ENCODE results near the gene KIF25.

KIF25 gene

DNA sequence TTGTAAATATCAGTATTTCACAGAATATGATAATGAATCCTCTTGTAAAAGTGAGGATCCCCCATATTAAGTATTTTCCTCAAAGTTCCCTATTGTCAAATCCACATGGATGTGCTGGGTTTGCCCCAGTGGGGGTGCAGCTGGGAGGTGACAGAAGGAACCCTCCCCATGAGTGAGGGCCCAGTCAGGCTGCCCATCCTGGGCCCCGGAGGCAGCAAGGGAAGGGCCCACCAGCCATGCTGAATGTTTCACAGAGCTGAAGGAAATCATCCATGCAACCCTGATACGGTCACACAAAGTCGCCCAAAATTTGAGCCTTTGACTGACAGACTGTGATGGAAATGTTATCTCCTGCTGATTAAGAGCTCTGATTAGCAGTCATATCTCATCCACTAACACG lies 41.8 kb downstream of the KIF25 start:
- DNase-seq: no peak

DNA sequence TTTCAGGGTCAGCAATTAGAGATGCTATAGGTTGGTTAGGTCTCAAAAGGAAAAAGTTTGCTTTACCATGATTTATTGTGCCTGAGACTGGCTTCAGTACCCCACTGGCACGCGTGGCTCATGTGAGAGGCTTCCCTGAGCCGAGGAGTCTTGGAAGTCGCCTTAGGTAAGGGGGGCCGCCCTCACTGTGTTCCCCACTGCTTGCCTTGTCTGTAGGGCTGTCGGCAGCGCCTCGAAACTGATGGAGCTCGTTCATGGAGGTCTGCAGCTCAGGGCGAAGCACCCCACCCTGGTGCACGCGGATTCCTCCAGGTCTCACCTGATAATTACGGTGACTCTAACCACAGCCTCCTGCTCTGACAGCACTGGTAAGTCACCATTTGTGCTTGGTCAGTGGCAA lies 42.4 kb downstream of the KIF25 start:
- DNase-seq: no peak

- DNase-seq: no peak
These were observed 43.5 kb downstream of the KIF25 start for GRCh38 chr6:168040856-168041496.

DNA sequence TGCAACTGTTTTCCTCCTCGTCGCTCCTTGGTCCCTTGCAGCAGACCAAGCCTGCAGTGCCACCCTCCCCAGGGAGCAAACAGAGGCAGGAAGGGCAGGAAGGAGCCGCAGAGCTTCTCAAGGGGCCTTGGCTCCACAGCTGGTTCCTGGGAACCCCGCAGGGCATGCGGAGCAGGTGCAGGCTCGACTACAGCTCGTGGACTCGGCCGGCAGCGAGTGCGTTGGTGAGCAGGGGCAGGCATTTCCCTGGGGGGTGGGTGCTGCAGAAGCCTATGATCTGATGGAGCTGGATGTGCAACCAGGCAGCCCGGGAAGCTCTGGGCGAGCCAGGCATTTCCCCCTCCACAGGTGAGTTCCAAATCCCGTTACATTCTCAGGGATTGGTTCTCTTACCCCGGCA lies 44.5 kb downstream of the KIF25 start:
- DNase-seq: no peak

- no peak for DNase-seq
These were observed 45.1 kb downstream of the KIF25 start for GRCh38 chr6:168042426-168043192.

- no peak for DNase-seq
These were observed 45.8 kb downstream of the KIF25 start for GRCh38 chr6:168043193-168043847.

GRCh38 chr6:168043848-168044415 lies 46.5 kb downstream of the KIF25 start:
- no peak for DNase-seq

- no peak for DNase-seq
These were observed 47.2 kb downstream of the KIF25 start for GRCh38 chr6:168044521-168045130.

- DNase-seq: no peak
These were observed 47.7 kb downstream of the KIF25 start for GRCh38 chr6:168045141-168045691.

DNA sequence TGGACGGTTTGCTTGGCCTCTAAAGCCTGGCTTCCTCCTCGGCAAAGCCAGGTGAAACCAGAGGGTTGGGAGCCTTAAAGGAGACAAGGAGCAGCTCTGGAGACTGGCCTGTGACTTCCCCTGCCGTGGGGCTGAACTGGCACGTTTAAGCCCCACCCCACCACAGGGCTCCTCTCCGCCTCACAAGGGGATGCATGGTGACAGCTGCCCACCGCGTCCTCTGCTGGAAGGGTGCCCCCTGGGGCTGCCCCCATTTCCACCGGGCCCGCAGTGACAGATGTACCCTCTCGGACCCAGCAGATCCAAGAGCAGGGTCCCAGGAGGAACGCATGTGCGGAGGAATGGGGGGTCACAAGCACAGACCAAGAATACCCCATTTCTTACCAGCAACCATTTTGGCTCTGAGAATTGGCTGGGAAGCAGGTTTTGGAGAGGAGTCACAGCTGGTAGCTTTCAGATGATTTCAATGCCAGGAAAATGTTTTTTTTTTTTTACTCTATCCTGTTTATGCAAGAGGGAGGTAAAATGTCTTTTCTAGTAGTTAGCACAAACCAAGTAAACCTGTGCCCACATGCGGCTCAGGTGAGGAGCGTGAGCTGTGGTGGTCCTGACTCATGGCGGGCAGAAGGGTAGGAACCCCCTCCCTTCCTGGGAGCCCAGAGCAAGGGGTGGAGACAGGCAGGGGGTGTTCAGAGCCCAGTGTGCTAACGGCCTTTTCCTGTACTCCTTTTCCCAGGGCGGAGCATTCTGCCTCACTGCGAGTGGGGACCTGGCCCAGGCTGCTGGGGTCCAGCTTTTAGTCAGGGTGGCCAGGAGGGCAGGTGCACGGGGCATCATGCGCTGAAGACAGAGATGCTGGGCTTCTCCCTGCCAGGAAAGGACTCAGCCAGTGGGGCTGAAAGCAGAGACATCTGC lies 48.5 kb downstream of the KIF25 start:
- DNase-seq: no peak

DNA sequence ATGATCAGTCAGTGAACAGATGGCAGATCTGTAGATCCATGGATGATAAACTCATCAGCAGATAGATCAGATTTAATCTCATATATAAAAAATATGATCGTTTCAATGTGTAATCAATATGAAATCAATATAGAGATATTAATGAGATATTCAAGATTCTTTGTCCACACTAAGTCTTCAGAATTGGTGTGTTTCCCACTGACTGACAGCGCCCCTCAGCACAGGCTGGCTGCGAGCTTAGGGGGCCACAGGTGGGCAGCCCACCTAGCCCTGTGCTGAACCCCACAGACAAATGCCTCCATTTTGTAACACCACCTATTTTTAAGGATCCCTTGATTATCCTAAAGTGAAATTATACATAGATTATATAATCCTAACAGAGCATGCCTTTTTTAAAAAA lies 49.2 kb downstream of the KIF25 start:
- no peak for DNase-seq

- no peak for DNase-seq
These were observed 50.6 kb downstream of the KIF25 start for GRCh38 chr6:168047841-168048723.

DNA sequence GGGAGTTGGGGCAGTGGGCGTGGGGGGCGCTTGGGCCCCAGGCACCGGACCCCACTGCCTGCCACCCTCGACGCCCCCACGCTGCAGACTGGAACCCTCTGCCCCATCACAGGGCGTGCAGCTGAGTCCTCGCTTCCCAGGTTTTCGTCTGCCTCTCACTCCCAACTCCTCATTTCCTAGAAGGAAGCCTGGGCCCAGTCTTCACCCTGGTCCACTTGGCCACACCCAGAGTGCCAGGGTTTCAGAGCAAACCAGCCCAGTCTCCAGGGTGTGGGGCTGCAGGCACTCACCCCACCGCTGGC lies 51.2 kb downstream of the KIF25 start:
- no peak for DNase-seq

DNA sequence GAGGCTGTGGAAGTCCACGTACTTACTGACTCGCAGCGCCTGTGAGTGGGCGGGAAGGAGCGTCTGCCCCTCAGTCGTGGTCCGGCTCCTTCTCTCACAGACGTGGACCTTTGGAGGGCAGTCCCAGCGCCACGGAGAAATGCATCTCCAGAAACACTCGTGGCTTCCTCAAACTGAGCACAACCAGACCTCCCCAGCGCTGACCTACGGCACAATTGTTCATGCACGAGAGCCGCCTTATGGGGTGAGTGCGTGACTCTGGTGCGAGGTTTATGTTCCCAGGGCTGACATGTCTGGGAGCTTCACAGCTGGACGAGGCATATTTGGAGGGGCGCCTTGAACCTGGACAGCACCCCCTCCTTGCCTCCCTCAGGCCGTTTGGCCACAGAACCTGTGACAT lies 51.8 kb downstream of the KIF25 start:
- DNase-seq: no peak

GRCh38 chr6:168049706-168050224 lies 52.3 kb downstream of the KIF25 start:
- DNase-seq: no peak

DNA sequence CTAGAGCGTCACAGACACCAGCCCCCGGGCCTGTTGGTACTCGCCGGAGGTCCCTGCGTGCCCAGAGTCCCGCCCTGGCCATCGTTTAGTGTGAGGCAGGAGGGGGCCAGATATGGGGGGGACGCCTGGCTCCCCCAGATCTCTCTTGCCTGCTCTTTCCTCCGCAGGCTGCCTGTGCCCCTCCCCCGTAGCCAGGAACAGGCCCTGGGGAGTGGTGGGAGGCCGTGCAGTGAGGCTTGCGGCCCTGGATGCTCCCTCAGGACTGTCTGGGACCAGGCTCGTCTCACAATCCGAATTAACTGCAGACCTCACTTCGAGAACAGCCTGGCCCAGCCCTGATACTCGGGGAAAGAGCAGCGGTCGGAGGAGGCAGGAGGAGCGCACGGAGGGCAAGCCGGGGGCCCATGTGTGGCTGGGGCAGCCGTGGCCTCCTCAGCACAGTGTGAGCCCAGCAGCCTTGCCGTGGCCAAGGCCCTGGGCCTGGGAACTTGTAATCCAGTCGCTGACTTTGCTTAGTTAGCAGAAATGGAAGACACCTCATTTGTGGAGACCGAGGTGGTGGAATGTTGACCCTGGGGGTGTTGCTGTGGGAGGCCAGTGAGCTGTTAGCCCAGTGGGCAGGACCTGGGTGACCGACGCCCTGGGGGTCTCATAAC lies 52.9 kb downstream of the KIF25 start:
- no peak for DNase-seq

- DNase-seq: no peak
These were observed 53.6 kb downstream of the KIF25 start for GRCh38 chr6:168050881-168051586.

DNA sequence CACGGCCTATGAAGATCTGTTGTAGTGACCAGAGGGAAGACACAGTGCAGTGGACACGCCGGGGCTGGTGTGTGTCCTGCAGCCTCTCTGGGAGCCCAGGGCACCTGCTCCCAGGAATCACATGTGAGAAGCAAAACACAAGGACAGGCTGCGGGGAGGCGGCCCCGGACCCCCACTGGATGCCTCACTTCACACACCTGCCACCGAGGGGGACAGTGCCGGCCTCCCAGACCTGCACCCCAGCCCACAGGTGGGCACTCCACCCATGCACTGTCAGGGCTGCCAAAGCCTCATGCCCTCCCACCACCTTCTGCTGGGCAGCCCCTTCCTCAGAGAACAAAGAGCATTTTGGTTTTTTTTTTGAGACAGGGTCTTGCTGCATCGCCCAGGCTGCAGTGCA lies 54.2 kb downstream of the KIF25 start:
- DNase-seq: no peak

- no peak for DNase-seq
These were observed 54.9 kb downstream of the KIF25 start for GRCh38 chr6:168052291-168052891.
